Measurements from ENCODE around the gene FLRT2.

GRCh38 chr14:85501751-85502150 is 28.2 kb upstream of the FLRT2 start:
- TF ChIP-seq CTCF (IDR thresholded peaks at IDR 0.05) (no peak), POLR2A (IDR thresholded peaks at IDR 0.05) (no peak)

All from adrenal gland (tissue), 5 donors.